Measurements from ENCODE around the gene PREX1.
"Not testable (repeated sequence)": the region's sequence is repeated elsewhere in the genome, so short reads cannot be mapped to it uniquely, and the experiment has no call there.

PREX1 gene

DNA sequence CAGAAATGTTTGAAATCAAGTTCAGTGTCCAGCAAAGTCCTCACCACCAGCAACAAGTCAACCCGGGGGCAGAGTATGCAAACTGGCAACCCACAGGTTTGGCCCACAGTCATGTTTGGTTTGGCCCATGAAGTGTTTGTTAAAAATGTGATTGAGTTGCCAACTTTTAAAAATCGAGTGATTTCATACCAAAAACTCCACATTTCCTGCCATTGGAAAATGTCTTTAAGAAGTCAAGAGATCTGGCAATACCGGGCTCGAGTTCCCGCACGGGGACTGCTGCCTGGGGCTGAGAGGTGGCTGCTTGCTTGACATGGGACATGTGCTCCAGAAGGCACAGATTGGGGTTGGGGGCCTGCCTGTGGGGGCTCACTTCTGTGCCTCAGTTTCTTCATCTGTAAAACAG is 36.1 kb downstream of the PREX1 start:
- no peak for DNase-seq (ENCODE audit: low read depth)

GRCh38 chr20:48791014-48791413 is 36.8 kb downstream of the PREX1 start:
- no peak for DNase-seq (ENCODE audit: low read depth)

DNA sequence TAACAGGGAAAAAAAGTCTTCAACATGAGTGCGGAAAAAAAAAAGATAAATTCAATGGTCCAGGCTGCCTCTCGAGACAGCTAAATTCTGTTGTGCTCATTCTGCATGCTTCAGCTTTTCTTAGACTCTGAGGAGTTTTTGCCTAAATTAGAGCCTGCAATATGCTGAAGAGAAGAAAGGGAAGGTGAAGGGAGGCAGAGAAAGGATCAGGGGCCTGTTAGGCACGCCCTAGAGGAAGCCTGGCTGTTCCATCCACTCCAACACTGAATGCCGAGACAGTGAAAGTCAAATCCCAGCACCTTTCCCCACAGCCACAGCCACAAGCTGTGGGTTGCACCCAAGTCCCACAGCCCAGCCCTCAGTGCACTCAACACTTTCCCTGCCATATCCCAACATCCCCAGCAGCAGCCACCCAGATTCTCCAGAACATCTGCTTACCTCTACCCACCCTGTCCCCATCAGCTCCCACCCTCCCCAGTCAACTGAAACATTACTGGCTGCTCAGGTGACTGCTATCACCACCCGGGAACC is 37.3 kb downstream of the PREX1 start:
- no peak for DNase-seq (ENCODE audit: low read depth)

- no peak for DNase-seq (ENCODE audit: low read depth)
Measured at GRCh38 chr20:48789781-48790472, 37.9 kb downstream of the PREX1 start.

DNA sequence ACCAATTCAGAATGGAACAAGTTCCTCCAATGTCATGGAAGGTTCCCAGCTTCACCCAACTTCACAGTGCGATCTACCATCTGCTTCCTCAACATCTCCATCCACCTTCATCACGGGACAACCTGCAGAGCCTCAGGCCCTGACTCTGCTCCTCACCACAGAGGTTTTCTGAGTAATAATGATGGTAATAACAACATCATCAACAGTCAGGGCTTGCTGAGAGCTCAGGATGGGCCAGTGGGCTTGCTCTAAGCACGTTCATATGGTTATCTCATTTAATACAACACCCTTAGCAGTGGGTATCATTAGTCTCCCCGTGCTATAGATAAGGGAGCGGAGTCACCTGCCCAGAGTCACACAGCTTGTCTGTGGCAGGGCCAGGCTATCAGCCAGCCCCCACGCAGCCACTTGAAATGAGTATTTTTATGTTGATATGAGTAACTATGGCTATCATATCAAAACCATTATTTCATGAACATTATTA is 38.6 kb downstream of the PREX1 start:
- DNase-seq (ENCODE audit: low read depth): no peak

GRCh38 chr20:48788486-48789072 is 39.2 kb downstream of the PREX1 start:
- no peak for DNase-seq (ENCODE audit: low read depth)

DNA sequence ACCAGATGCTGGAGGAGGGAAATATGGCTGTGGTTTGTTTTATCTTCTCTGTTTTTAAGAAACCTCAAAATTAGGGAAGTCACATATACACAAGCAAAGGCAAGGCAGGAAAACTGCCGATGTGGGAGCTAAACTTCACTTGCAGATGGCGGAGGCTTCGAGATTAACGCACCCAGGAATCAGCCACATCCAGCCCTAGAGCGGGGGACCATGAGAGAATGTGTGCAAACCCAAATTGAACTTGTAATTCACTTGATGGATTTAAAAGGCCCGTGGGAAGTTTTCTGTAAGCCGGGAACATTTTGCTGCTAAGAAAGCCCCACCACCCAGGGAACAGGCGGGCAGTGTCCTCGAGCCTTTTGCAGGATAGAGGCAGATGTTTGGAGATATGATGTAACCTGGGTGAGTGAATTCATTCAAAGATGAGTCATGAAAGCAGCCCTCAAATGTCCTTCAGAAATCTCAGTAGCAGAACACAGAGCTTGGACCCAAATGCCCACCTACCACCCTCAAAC is 39.9 kb downstream of the PREX1 start:
- DNase-seq (ENCODE audit: low read depth): no peak

- DNase-seq (ENCODE audit: low read depth): no peak
Measured at GRCh38 chr20:48786951-48787705, 40.7 kb downstream of the PREX1 start.

DNA sequence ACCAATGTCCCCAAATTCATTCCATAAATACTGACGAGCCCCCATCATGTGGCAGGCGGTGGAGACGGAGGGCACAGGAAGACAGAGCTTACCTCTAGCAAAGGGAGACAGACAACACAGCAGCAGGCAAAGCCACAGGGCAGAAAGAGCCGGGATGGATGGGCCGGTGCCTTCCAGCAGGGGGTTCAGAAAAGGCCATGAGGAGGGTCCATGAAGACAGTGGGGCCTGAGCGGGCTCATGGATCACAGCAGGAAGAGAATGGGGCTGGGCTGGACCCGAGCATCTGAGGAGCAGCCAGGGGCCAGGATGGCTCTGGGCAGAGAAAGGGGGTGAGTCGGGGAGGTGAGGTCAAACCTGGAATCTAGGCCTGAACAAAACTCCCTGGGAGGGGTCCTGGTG is 42.0 kb downstream of the PREX1 start:
- DNase-seq (ENCODE audit: low read depth): no peak

DNA sequence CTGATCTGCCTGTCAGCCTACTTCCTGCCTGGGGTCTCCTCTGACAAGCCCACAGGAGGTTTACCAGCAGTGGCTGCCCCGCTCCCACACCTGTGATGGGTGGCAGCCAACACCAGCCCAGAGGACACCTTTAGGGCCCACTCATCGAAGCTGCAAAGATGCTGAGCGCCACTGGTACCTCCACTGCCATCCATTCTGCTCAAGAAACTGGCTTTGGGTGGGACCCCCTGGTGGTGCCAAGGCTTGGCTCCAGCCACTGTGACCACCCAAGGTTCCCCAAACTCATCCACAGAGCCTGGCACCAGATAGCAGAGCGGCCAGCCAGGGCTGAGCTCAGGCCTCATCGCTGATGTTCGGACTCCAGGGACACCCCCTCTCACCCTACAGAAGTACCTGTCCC is 42.5 kb downstream of the PREX1 start:
- no peak for DNase-seq (ENCODE audit: low read depth)

GRCh38 chr20:48784273-48784641 is 43.5 kb downstream of the PREX1 start:
- DNase-seq (ENCODE audit: low read depth): no peak

- no peak for DNase-seq (ENCODE audit: low read depth)
Measured at GRCh38 chr20:48783533-48784272, 44.1 kb downstream of the PREX1 start.

DNA sequence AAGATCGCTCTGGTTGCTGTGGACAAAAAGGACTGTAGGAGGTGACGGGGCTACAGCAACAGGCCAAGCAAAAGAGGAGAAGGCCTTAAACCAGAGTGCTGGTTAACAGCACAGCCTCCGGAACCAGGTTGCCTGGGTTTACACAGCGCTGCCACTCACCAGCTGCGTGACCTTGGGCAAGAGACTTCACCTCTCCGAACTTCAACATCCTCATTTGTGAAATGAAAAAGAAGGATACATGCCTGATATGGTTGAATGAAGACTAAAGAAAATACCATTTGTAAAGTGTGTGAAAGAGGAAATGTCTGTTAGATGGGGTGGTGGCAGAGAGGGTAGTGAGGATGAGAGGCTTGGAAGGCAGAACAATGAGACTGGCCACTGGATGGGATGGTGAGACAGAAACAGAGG is 44.9 kb downstream of the PREX1 start:
- no peak for DNase-seq (ENCODE audit: low read depth)

DNA sequence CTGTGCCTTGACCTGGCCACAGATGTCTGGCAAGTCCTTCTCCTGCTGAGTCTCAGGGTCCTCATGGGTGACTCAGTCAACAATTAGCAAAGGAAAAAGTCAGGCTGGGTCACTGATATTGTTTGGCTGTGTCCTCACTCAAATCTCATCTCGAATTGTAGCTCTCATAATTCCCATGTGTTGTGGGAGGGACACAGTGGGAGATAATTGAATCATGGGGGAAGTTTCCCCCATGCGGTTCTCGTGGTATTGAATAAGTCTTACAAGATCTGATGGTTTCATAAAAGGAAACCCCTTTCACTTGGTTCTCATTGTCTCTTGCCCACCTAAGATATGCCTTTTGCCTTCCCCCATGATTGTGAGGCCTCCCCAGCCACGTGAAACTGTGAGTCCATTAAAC is 45.7 kb downstream of the PREX1 start:
- DNase-seq (ENCODE audit: low read depth): no peak

DNA sequence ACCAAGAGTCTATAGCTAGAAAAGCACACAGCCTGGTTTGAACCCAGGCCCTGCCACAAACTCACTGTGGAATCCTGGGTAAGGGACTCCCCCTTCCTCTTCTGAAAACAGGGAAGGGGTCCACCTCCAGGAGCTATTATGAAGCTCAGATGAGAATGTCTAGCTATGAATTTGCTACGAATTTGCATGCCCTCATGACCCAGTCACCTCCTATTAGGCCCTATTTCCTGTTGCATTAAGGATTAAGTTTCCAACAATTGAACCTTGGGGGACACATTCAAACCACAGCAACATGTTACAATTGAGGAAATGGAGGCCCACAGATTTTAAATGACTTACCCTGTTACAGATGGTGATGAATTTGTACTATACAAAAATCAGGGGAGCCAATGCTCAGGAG is 46.2 kb downstream of the PREX1 start:
- no peak for DNase-seq (ENCODE audit: low read depth)

DNA sequence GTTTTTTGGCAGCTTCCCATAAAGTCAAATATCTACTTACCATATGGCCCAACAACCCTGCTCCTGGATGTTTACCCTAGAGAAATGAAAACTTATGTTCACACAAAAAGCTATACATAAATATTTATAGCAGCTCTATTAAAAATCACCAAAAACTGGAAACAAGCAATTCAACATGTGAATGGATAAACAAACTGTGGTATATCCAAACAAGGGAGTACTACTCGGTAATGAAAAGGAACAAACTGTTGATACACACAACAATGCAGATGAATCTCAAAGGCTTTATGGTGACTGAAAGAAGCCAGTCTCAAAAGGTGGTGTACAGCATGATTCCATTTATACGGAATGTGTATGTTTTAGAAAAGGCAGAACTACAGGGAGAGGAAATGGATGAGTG is 48.4 kb downstream of the PREX1 start:
- no peak for DNase-seq (ENCODE audit: low read depth)

GRCh38 chr20:48777821-48778220 is 50.0 kb downstream of the PREX1 start:
- DNase-seq (ENCODE audit: low read depth): no peak

GRCh38 chr20:48777005-48777404 is 50.8 kb downstream of the PREX1 start:
- no peak for DNase-seq (ENCODE audit: low read depth)

- DNase-seq (ENCODE audit: low read depth): no peak
Measured at GRCh38 chr20:48776306-48776705, 51.5 kb downstream of the PREX1 start.

GRCh38 chr20:48775545-48775944 is 52.3 kb downstream of the PREX1 start:
- DNase-seq (ENCODE audit: low read depth): not testable (repeated sequence)

GRCh38 chr20:48774696-48775095 is 53.1 kb downstream of the PREX1 start:
- no peak for DNase-seq (ENCODE audit: low read depth)

DNA sequence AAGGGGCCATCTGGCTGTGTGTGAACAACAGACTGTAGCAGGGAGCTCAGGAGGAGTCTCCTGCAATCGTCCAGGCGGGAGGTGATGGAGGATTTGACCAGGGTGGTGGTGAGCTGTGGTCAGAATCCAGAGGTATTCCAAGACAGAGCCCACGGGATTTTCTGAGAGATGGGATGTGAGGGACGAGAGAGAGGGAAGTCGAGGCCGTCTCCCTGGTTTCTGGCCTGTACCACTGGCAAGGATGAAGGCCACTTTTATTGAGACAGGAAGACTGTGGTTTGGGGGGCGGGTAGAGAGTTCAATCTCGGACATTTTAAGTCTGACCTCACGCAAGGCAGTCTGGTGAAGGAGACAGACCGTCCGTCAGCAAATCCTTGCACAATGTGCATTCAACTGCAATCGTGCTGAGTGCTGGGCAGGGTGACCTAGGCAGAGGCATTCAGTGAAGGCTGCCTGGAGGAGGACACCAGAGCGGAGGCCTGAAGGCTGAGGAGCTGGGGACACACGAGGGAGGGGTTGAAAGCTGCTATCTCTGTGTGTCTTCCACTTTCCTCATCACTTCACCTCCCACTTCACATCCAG is 53.9 kb downstream of the PREX1 start:
- no peak for DNase-seq (ENCODE audit: low read depth)

All from activated T-cell treated with anti-CD3 and anti-CD28 coated beads for 1 hour (primary cell).